Activated CD8-positive, alpha-beta memory T cell treated with anti-CD3 and anti-CD28 coated beads for 48 hours (primary cell): ENCODE results near the gene ISCU.
A peak's percentile ranks its signal among the peaks of the same experiment; 100 is the strongest.
"Not testable (repeated sequence)": the region's sequence is repeated elsewhere in the genome, so short reads cannot be mapped to it uniquely, and the experiment has no call there.

ENCODE experiments used
- DNase-seq, 3 experiments: peaks; one replicate each; pipeline ENCODE4 v3.0.0-alpha.2; 2020; ENCODE audit warnings: low read depth in 2 of 3, low spot score in 2 of 3

ISCU gene

DNA sequence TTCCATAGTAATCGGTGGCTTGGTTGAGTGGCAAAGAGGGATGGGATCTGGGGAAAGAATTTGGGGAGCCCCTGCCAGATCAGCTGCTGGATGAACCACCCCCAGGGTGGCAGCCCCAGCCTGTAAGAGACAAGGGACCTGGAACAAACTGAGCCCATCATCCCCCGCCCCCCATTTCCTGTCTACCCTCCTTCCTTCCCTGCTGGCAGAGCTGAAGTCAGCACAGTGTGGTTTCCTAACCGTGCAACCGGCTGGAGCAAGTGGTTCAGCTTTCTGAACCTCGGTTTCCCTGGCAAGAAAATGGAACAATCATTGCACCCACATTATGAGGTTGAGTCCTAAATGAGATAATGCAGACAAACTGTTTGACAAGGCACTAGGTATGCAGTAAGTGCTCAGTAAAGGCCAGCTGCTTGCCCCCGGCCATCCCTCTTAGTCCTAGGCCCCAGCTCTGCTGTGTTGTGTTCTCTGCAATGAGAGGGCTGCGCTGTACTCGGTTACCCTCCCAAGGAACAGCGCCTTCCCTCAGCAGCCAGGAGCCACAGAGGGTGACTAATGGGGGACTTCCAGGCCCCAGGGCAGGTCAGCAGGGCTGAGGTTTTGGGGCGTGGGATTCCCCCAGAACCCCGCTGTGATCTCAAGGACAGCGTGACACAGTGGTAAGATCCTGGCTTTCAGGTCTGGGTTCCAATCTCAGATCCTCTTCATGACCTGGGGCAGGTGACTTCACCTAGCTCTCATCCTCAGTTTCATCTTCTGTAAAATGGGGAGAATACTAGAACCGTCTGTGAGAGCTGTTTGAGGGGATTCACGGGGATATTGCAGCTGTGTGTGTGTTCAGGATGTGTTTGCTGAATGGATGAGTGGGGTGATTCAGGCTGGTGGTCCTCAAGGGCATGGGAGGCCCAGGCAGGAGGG lies 54.8 kb downstream of the ISCU start:
- DNase-seq, result peak in 1 of 3 experiments; percentile 80

DNA sequence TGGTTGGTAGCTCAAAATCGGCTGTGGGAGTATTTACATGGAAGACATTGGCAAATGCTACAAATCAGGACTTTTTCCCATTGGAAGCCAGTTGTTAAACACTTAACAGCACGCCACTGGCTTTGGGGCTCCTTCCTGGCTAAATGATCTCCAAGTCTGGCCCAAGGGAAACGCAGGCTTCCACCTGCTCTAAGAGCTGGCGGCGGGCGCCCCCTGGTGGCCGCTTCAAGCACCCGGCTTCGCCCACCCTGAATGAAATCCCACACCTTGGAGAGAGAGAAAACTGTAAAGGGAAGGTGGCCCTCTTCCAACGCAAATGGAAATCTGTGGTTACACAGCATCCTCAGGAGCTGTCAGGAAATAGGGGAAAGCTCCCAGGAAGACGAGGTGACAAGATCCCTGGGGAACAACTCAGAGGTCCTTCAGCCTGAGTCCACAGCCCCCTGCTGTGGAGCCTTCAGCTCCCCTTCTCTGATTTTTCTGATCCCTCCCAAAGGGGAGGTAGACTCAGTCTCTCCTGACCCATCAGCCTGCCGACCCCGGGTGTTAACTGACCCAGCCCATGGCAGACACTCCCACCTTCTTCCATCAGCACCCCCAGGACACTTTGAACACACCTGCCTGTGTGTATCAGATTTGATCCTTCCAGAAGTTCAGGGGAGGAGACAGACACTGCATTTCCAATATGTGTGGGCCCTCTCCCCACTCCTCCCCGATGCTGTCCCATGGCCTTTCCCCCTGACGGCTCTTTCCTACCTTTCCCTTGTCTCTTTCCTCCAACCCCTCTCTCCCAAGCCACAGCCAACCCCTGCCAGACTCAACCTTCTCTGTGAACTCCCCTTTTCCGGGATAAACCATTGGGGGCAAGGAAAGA lies 55.9 kb downstream of the ISCU start:
- DNase-seq, result no peak

DNA sequence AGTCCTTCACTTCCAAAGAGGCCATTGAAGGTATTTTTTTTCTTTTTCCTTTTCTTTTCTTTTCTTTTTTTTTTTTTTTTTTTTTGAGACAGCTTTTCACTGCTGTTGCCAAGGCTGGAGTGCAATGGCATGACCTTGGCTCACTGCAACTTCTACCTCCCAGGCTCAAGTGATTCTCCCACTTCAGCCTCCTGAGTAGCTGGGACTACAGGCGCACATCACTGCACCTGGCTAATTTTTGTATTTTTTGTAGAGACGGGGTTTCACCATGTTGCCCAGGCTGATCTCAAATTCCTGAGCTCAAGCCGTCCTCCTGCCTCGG lies 56.5 kb downstream of the ISCU start:
- not testable (repeated sequence) for DNase-seq
